ENCODE measurements around the gene NOP56.

DNA sequence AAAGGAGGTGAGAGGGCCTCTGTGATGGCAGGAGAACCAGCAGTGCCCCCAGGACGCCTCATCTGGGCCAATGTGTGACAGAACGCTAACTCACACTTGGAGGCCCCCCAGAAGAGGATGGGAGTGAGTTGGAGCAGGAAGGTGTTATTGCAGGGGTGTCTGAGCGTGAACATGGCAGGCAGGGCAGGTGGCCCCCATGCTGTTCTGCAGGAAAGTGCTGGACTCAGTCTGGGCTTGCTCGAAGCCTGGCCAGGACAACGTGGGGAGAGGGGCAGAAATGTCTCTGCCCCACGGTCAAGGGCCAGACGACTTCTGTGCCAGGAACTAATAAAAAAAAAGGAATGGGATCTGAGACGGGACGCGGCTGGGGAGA, 39.2 kb downstream of the NOP56 start:
- TF ChIP-seq, protein P1, sequence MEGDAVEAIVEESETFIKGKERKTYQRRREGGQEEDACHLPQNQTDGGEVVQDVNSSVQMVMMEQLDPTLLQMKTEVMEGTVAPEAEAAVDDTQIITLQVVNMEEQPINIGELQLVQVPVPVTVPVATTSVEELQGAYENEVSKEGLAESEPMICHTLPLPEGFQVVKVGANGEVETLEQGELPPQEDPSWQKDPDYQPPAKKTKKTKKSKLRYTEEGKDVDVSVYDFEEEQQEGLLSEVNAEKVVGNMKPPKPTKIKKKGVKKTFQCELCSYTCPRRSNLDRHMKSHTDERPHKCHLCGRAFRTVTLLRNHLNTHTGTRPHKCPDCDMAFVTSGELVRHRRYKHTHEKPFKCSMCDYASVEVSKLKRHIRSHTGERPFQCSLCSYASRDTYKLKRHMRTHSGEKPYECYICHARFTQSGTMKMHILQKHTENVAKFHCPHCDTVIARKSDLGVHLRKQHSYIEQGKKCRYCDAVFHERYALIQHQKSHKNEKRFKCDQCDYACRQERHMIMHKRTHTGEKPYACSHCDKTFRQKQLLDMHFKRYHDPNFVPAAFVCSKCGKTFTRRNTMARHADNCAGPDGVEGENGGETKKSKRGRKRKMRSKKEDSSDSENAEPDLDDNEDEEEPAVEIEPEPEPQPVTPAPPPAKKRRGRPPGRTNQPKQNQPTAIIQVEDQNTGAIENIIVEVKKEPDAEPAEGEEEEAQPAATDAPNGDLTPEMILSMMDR (IDR thresholded peaks at IDR 0.05): no peak
- TF ChIP-seq POLR2A (IDR thresholded peaks at IDR 0.05): no peak
- TF ChIP-seq EP300 (IDR thresholded peaks at IDR 0.05): no peak
